ENCODE data around the gene CD84.

- TF ChIP-seq CTCF (IDR thresholded peaks at IDR 0.05) (no peak), EZH2 (IDR thresholded peaks at IDR 0.05; ENCODE audit: borderline replicate concordance, insufficient read depth, low read depth, low read length, poor library complexity, severe bottlenecking) (no peak)
These were observed 46.6 kb upstream of the CD84 start for GRCh38 chr1:160625725-160626498.
